Measurements from ENCODE around the gene KMT2E. TPM values are rescaled to one million over a fixed set of nuclear protein-coding genes. Genes with fewer than 3 reads are reported as not detected.

KMT2E gene
- total and polyA plus RNA-seq, 4 experiments from 2014 or later: 109 to 244 (median 218) TPM

GRCh38 chr7:104978460-104978859, 35.5 kb upstream of the KMT2E start:
- Histone ChIP-seq H3K9me3 (ENCODE audit: control insufficient read depth in 1 of 2, low read length in 2 of 2) (no peaks in the 10 kb centered on the region), H3K36me3 (ENCODE audit: insufficient read depth, low read length) (no peaks in the 10 kb centered on the region), H3K4me3 (ENCODE audit: low read length in 2 of 2) (no peak overlapping the region), H3K27ac (ENCODE audit: low read depth, low read length) (no peak overlapping the region), H3K4me1 (ENCODE audit: insufficient read depth, low read length) (peaks cover 21% of the 10 kb centered on the region), H3K27me3 (ENCODE audit: insufficient read depth, low read length) (no peaks in the 10 kb centered on the region)
- Mint-ChIP-seq H3K4me3 (no peak overlapping the region), H3K36me3 (peaks cover 0 to 5% of the 10 kb centered on the region in 2 donors), H3K27ac (peak overlapping the region in 3 of 7 donors; percentile 20 to 37 (median 27)), H3K9me3 (no peaks in the 10 kb centered on the region), H3K27me3 (no peaks in the 10 kb centered on the region), H3K4me1 (peaks cover 12 to 26% (median 14%) of the 10 kb centered on the region in 4 donors)
- ChIA-PET POLR2A (ENCODE audit: partially characterized antibody) (interaction anchor here (0.6 to 16.1 kb wide), 2 partner anchors 33 to 34 kb away, joined by 3 to 760 read pairs; partner anchors contain the start of gene KMT2E), CTCF (ENCODE audit: partially characterized antibody) (interaction anchor here (1.3 to 8.9 kb wide), 5 partner anchors 31 to 510 kb away, joined by 3 to 160 read pairs (median 7); no protein-coding TSS in a partner anchor)
- intact Hi-C loops (cut with micrococcal nuclease): no loop called here
- DNase-seq: no peak

- Histone ChIP-seq H3K27me3 (ENCODE audit: insufficient read depth, low read length) (no peaks in the 10 kb centered on the region), H3K36me3 (ENCODE audit: insufficient read depth, low read length) (no peaks in the 10 kb centered on the region), H3K27ac (ENCODE audit: low read depth, low read length) (no peak overlapping the region), H3K4me3 (ENCODE audit: low read length in 2 of 2) (no peak overlapping the region), H3K9me3 (ENCODE audit: control insufficient read depth in 1 of 2, low read length in 2 of 2) (no peaks in the 10 kb centered on the region), H3K4me1 (ENCODE audit: insufficient read depth, low read length) (peaks cover 24% of the 10 kb centered on the region)
- DNase-seq: no peak
- Mint-ChIP-seq H3K4me3 (no peak overlapping the region), H3K27me3 (no peaks in the 10 kb centered on the region), H3K27ac (peak overlapping the region in 5 of 7 donors; percentile 24 to 47 (median 32)), H3K9me3 (no peaks in the 10 kb centered on the region), H3K4me1 (peaks cover 9 to 35% (median 17%) of the 10 kb centered on the region in 4 donors), H3K36me3 (peaks cover 0 to 13% of the 10 kb centered on the region in 2 donors)
- ChIA-PET POLR2A (ENCODE audit: partially characterized antibody) (interaction anchor here (1.0 to 16.1 kb wide), 3 partner anchors 9 to 35 kb away, joined by 3 to 760 read pairs (median 51); partner anchors contain the start of gene KMT2E), CTCF (ENCODE audit: partially characterized antibody) (interaction anchor here (0.9 to 8.9 kb wide), 10 partner anchors 30 to 552 kb away, joined by 3 to 160 read pairs (median 10); partner anchors contain the start of genes KMT2E and RINT1)
- intact Hi-C loops (cut with micrococcal nuclease): no loop called here
Measured at GRCh38 chr7:104979167-104979841, 34.7 kb upstream of the KMT2E start.

- Histone ChIP-seq H3K4me3 (ENCODE audit: low read length in 2 of 2) (no peak overlapping the region), H3K27ac (ENCODE audit: low read depth, low read length) (no peak overlapping the region), H3K9me3 (ENCODE audit: control insufficient read depth in 1 of 2, low read length in 2 of 2) (no peaks in the 10 kb centered on the region), H3K4me1 (ENCODE audit: insufficient read depth, low read length) (peaks cover 35% of the 10 kb centered on the region), H3K27me3 (ENCODE audit: insufficient read depth, low read length) (no peaks in the 10 kb centered on the region), H3K36me3 (ENCODE audit: insufficient read depth, low read length) (no peaks in the 10 kb centered on the region)
- intact Hi-C loops (cut with micrococcal nuclease): loop anchor here (5.0 kb wide), 4 partner anchors 77 to 607 kb away; no protein-coding TSS in a partner anchor
- POLR2A ChIA-PET (ENCODE audit: partially characterized antibody): interaction anchor here (0.7 to 16.1 kb wide), 11 partner anchors 20 to 449 kb away, joined by 3 to 760 read pairs (median 3); partner anchors contain the start of genes KMT2E and SRPK2
- Mint-ChIP-seq H3K27me3 (no peaks in the 10 kb centered on the region), H3K4me3 (no peak overlapping the region), H3K27ac (peak overlapping the region in 4 of 7 donors; percentile 21 to 82 (median 38)), H3K4me1 (peaks cover 18 to 46% (median 26%) of the 10 kb centered on the region in 4 donors), H3K9me3 (no peaks in the 10 kb centered on the region), H3K36me3 (peaks cover 0 to 14% of the 10 kb centered on the region in 2 donors)
- DNase-seq: no peak
- CTCF ChIA-PET (ENCODE audit: partially characterized antibody): interaction anchor here (0.5 to 8.9 kb wide), 45 partner anchors 8 to 613 kb away, joined by 3 to 160 read pairs (median 7); partner anchors contain the start of genes KMT2E and RINT1
Measured at GRCh38 chr7:104980440-104980839, 33.6 kb upstream of the KMT2E start.

GRCh38 chr7:104980841-104981671, 32.9 kb upstream of the KMT2E start:
- Histone ChIP-seq H3K27ac (ENCODE audit: low read depth, low read length) (peak overlapping the region; percentile 38), H3K27me3 (ENCODE audit: insufficient read depth, low read length) (no peaks in the 10 kb centered on the region), H3K4me1 (ENCODE audit: insufficient read depth, low read length) (peaks cover 37% of the 10 kb centered on the region), H3K9me3 (ENCODE audit: control insufficient read depth in 1 of 2, low read length in 2 of 2) (no peaks in the 10 kb centered on the region), H3K4me3 (ENCODE audit: low read length in 2 of 2) (no peak overlapping the region), H3K36me3 (ENCODE audit: insufficient read depth, low read length) (no peaks in the 10 kb centered on the region)
- Mint-ChIP-seq H3K27me3 (no peaks in the 10 kb centered on the region), H3K27ac (peak overlapping the region in 6 of 7 donors; percentile 30 to 100 (median 75)), H3K36me3 (peaks cover 0 to 17% of the 10 kb centered on the region in 2 donors), H3K4me3 (peak overlapping the region in 2 of 8 donors; percentile 6 to 7), H3K9me3 (no peaks in the 10 kb centered on the region), H3K4me1 (peaks cover 21 to 52% (median 29%) of the 10 kb centered on the region in 4 donors)
- CTCF ChIA-PET (ENCODE audit: partially characterized antibody): interaction anchor here (0.6 to 8.9 kb wide), 60 partner anchors 9 to 612 kb away, joined by 3 to 160 read pairs (median 5); partner anchors contain the start of genes KMT2E and RINT1
- POLR2A ChIA-PET (ENCODE audit: partially characterized antibody): interaction anchor here (0.6 to 16.1 kb wide), 21 partner anchors 10 to 550 kb away, joined by 3 to 760 read pairs (median 3); partner anchors contain the start of genes KMT2E and SRPK2
- intact Hi-C loops (cut with micrococcal nuclease): loop anchor here (1.0 to 5.0 kb wide), 9 partner anchors 58 to 606 kb away; no protein-coding TSS in a partner anchor
- DNase-seq: peak in 4 of 5 donors; percentile 71 to 74 (median 72)

- Histone ChIP-seq H3K36me3 (ENCODE audit: insufficient read depth, low read length) (no peaks in the 10 kb centered on the region), H3K27me3 (ENCODE audit: insufficient read depth, low read length) (no peaks in the 10 kb centered on the region), H3K27ac (ENCODE audit: low read depth, low read length) (peak overlapping the region; percentile 98), H3K9me3 (ENCODE audit: control insufficient read depth in 1 of 2, low read length in 2 of 2) (no peaks in the 10 kb centered on the region), H3K4me3 (ENCODE audit: low read length in 2 of 2) (no peak overlapping the region), H3K4me1 (ENCODE audit: insufficient read depth, low read length) (peaks cover 37% of the 10 kb centered on the region)
- POLR2A ChIA-PET (ENCODE audit: partially characterized antibody): interaction anchor here (0.6 to 16.1 kb wide), 16 partner anchors 11 to 550 kb away, joined by 3 to 760 read pairs (median 4); partner anchors contain the start of genes KMT2E and SRPK2
- no peaks in the 10 kb centered on the region for H3K27me3 Mint-ChIP-seq
- peak overlapping the region in 1 of 8 donors; percentile 7 for H3K4me3 Mint-ChIP-seq
- no peak for DNase-seq
- CTCF ChIA-PET (ENCODE audit: partially characterized antibody): interaction anchor here (0.6 to 8.9 kb wide), 55 partner anchors 9 to 612 kb away, joined by 3 to 160 read pairs (median 5); partner anchors contain the start of gene KMT2E
- intact Hi-C loops (cut with micrococcal nuclease): loop anchor here (1.0 to 5.0 kb wide), 9 partner anchors 58 to 606 kb away; no protein-coding TSS in a partner anchor
- no peaks in the 10 kb centered on the region for H3K9me3 Mint-ChIP-seq
- peaks cover 24 to 58% (median 33%) of the 10 kb centered on the region in 4 donors for H3K4me1 Mint-ChIP-seq
- H3K36me3 Mint-ChIP-seq: peaks cover 0 to 17% of the 10 kb centered on the region in 2 donors
- peak overlapping the region in 6 of 7 donors; percentile 66 to 100 (median 75) for H3K27ac Mint-ChIP-seq
Measured at GRCh38 chr7:104981672-104982037, 32.4 kb upstream of the KMT2E start.

GRCh38 chr7:104982308-104983075, 31.5 kb upstream of the KMT2E start:
- H3K27me3 Mint-ChIP-seq: no peaks in the 10 kb centered on the region
- no peaks in the 10 kb centered on the region for H3K36me3 ChIP-seq (ENCODE audit: insufficient read depth, low read length)
- H3K27ac Mint-ChIP-seq: peak overlapping the region in 6 of 7 donors; percentile 99 to 100 (median 100)
- H3K27ac ChIP-seq (ENCODE audit: low read depth, low read length): peak overlapping the region; percentile 98
- DNase-seq: peak in 1 of 5 donors; percentile 38
- peaks cover 24 to 63% (median 38%) of the 10 kb centered on the region in 4 donors for H3K4me1 Mint-ChIP-seq
- ChIA-PET POLR2A (ENCODE audit: partially characterized antibody) (interaction anchor here (0.6 to 16.1 kb wide), 19 partner anchors 19 to 1040 kb away, joined by 3 to 760 read pairs (median 5); partner anchors contain the start of genes KMT2E and RINT1), CTCF (ENCODE audit: partially characterized antibody) (interaction anchor here (0.6 to 8.9 kb wide), 31 partner anchors 8 to 448 kb away, joined by 3 to 160 read pairs (median 8); partner anchors contain the start of genes KMT2E and SRPK2)
- peak overlapping the region; percentile 97 to 100 (median 100) for H3K4me3 Mint-ChIP-seq
- no peaks in the 10 kb centered on the region for H3K9me3 ChIP-seq (ENCODE audit: control insufficient read depth in 1 of 2, low read length in 2 of 2)
- intact Hi-C loops (cut with micrococcal nuclease): loop anchor here (1.0 to 5.0 kb wide), 6 partner anchors 37 to 605 kb away; partner anchors contain the start of gene RINT1
- H3K36me3 Mint-ChIP-seq: peaks cover 0 to 17% of the 10 kb centered on the region in 2 donors
- peaks cover 37% of the 10 kb centered on the region for H3K4me1 ChIP-seq (ENCODE audit: insufficient read depth, low read length)
- no peaks in the 10 kb centered on the region for H3K9me3 Mint-ChIP-seq
- peak overlapping the region in 1 of 2 donors; percentile 92 for H3K4me3 ChIP-seq (ENCODE audit: low read length in 2 of 2)
- H3K27me3 ChIP-seq (ENCODE audit: insufficient read depth, low read length): no peaks in the 10 kb centered on the region

All from CD4-positive, alpha-beta memory T cell (primary cell).